A204.1 (cell line): ENCODE results near the gene FOXK1.
A peak's percentile ranks its signal among the peaks of the same experiment; 100 is the strongest.
"Not testable (repeated sequence)": the region's sequence is repeated elsewhere in the genome, so short reads cannot be mapped to it uniquely, and the experiment has no call there.

ENCODE experiments used
- FAIRE-seq: peaks from 2 replicates; lab custom pipeline; 2012; peaks lifted over from hg19 to GRCh38; lab: Jason Lieb, UNC

The FOXK1 gene

DNA sequence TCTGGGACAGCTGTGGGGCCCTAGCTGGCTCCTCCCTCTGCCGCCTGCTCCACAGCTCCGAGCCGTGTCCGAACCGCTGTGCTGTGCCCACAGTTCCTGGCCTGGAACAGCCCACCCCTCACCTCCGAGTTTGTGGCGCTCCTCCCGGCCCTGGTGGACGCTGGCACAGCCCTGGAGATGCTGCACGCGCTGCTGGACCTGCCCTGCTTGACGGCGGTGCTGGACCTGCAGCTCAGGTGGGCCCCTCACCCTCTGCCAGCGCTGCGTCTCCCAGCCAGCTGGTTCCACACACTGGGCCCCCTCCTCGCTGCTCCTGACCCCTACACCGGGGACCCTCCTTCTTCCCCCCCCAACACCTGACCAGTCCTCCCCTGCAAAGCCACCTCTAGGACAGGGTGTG is 105.4 kb downstream of the FOXK1 start:
- no peak for FAIRE-seq

DNA sequence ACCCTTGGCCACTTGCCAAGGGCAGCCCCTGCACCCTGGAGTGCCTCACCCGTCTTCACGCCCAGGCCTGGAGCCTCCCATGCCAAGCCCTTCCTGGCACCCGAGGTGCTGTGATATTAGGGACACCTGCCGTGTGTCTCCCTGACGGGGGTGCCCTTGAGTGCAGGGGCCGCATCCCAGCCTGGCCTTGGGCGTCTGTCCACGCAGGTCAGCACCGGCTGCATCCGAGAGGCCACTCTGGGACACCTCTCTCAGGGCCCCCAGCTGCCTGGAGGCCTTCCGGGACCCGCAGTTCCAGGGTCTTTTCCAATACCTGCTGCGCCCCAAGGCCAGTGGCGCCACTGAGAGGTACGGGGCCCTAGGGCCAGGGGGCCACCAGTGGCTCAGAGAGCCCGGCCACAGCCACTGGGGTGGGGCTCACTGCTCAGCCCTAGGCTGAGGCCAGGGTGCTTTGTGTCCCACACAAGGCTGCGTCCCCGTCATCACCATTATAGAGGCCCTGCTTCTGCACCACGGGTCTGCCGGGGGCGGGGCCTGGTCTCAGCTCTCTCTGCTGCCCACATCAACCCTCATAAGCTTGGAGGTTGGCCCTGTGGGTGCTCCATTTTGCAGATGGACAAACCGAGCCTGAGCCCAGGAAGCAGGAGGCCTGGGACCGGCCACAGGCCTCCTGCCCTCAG is 106.0 kb downstream of the FOXK1 start:
- no peak for FAIRE-seq

DNA sequence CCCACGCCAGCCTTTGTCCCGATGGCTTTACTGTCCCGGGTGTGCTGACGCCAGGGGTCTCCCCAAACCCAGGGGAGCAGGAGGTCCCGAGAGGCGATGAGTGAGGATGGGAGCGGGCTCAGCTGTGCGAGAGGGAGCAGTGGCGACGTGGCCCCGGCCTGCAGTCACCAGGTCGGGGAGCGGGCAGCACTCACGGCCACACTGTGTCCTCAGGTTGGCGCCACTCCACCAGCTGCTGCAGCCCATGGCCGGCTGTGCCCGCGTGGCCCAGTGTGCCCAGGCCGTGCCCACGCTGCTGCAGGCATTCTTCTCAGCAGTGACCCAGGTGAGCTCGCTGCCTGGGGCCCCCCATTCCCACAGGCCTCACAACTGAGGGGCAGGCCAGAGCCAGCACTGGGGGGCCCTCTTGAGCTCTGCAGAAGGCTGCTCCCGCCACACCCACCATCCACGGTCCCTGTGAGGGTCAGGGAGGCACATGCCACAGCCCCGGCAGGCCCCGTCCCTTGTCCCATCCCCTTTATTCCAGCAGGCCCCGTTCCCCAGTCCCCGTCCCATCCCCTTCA is 106.6 kb downstream of the FOXK1 start:
- no peak for FAIRE-seq

DNA sequence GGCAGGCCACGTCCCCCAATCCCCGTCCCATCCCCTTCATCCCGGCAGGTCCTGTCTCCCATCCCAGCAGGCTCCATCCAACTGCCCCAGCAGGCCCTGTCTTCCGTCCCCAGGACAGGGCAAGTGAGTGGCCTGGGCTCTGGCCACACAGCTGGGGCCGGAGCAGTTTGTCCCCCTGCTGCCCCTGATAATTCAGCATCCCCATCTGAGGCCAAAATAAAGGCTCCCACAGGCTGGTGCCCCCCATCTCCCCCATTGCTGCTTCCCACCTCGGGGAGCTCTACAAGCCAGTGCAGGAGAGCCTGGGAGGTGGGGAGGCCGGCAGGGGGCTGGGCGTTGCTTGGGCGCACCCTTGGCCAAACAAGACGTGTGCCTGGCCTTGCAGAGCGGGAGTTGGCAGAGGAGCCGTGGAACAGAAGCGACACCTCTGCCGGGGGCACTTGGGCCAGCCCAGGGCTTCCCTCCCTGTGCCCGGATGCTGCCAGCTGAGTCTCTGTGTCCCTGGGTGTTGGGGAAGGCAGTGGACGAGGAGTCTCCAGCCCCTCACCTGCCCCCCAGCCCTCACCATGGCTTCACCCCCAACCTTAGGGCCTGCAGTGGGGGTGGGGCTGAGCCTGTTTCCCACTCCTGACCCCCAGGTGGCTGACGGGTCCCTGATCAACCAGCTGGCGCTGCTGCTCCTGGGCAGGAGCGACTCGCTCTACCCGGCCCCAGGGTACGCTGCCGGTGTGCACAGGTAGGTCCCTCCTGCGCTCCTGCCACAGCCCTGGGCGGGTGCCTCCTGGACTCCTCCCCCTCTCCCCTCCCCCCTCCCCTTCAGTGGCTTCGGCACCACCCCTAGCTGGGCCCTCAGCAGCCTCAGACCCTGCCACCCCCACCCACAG is 107.3 kb downstream of the FOXK1 start:
- FAIRE-seq: no peak

DNA sequence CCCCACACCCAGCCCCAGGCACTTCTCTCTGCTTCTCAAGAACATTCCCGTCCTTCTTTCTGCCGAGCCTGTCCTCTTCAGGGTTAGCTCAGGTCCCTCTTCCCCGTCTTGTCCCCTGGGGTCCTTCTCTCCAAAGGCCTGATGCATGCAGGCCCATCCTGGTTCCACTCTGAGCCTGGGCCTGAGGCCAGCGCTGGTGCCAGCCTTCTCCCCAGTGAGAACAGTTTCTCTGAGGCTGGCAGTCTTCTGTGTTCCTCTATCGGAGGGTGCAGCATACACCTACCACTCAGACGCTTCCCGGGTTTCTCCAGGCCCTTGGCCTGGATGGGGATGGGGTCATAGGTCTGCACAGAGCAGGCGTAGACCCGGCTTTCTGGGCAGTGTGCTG is 108.0 kb downstream of the FOXK1 start:
- FAIRE-seq: no peak

DNA sequence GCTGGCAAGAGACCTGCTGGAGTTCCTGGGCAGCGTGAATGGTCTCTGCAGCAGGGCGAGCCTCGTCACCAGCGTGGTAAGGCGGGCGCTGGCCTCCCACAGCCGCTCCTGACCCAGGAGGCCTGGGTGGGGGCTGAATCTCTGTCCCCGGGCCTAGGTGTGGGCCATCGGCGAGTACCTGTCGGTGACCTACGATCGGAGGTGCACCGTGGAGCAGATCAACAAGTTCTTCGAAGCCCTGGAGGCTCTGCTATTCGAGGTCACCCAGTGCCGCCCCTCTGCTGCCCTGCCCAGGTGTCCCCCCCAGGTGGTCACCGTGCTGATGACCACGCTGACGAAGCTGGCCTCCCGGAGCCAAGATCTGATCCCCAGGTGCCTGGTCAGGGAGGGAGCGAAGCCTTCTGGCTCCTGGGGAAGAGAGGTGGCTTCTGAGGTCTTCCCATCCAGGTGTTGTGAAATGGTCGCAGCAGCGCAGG is 108.5 kb downstream of the FOXK1 start:
- no peak for FAIRE-seq

DNA sequence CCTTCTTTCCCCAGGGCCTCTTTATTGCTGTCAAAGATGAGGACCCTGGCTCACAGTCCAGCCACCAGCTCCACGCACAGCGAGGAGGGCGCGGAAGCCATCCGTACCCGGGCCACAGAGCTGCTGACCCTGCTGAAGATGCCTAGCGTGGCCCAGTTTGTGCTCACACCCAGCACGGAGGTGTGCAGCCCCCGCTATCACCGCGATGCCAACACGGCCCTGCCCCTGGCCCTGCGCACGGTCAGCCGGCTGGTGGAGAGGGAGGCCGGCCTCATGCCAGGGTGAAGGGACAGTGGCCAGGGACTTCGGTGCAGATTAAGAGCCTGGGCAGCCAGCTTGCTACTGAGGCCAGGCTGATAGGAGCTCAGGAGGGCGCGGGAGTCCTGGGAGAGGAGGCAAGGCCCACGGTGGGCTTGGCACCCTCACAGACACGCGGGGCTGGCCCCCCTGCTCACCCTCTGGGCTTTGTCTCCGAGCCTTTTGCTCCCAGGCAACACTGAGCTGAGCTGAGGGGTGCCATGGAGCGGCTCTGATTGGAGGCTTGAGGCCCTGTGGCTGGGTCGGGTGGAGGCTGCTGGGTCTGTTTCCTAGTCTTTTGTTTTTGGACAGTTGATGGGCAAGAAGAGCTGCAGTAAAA is 109.1 kb downstream of the FOXK1 start:
- FAIRE-seq: no peak

DNA sequence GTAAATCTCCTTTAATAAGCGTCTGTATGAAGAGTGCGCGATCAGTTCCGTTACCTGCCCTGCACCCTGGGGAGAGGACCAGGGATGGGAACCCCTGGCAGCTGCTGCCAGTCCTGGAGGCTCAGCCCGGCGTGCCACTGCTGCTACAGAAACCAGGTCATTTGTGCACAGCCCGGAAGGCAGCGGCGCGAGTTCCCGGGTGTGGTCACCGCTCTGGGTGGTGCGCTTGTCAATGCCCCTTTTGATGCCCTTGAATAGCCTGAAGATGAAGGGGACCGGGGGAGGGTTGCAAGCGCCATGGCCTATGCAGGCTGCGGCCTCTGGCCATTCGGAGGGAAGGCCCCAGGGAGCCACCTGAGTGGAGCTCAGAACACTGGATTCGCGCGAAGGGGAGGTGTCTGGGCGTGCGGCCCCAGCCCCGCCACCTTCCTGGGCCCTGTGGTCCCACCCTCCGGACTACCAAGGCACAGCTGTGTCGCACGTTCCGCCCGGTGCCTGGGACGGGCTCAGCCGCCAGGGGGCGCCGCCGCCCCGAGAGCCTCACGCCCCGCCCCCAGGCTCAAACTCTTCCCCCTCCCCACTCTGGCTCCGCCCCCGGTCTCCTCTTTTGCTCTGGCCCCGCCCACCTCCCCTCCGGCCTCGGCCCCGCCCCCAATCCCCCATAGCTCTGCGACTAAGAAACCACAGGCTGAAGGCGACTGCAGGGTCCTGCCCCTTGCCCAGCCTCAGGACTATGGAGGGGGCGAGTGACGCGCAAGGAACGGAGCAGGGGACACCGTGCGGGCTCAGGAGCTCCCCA is 109.8 kb downstream of the FOXK1 start:
- FAIRE-seq: no peak

DNA sequence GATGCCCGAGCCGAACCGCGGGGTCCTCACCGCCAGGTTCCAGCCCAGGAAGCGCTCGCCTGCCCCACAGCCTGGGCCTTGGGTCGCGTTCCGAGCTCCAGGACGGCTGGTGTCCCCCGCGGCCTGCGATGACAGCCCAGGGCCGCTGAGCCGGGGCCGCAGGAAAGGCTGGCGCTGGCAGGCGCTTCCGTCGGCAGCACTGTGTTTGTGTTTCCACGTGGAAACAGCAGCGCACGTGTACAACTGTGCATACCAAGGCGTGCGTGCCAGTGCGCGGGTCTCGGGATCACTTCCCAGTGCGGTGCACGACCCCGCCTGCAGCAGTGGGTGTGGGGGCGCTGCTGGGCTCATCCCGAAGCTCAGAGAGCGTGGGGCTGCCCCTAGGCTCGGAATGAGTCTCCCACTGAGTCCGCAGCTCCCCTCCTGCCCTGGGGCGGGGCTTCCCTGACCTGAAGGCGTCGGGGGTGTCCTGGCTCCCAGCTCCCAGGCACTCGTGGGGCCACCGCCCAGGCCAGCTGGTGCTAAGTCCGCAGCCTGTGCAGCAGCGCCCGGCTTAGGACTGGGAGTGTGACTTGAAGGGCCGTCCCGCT is 110.5 kb downstream of the FOXK1 start:
- no peak for FAIRE-seq

DNA sequence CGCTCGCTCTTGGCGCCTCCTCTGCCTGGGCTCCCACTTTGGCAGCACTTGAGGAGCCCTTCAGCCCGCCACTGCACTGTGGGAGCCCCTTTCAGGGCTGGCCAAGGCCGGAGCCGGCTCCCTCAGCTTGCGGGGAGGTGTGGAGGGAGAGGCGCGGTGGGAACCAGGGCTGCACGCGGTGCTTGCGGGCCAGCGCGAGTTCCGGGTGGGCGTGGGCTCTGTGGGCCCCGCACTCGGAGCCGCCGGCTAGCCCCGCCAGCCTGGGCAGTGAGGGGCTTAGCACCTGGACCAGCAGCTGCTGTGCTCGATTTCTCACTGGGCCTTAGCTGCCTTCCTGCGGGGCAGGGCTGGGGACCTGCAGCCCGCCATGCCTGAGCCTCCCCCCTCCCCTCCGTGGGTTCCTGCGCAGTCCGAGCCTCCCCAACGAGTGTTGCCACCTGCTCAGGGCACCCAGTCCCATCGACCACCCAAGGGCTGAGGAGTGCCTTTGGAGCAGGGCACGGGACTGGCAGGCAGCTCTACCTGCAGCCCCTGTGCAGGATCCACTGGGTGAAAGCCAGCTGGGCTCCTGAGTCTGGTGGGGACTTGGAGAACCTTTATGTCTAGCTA is 111.4 kb downstream of the FOXK1 start:
- not testable (repeated sequence) for FAIRE-seq

DNA sequence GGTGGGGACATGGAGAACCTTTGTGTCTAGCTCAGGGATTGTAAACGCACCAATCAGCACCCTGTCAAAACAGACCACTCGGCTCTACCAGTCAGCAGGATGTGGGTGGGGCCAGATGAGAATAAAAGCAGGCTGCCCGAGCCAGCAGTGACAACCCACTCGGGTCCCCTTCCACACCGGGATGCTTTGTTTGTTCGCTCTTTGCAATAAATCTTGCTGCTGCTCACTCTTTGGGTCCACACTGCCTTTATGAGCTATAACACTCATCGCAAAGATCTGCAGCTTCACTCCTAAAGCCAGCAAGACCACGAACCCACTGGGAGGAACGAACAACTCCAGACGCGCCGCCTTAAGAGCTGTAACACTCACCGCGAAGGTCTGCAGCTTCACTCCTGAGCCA is 112.1 kb downstream of the FOXK1 start:
- not testable (repeated sequence) for FAIRE-seq

DNA sequence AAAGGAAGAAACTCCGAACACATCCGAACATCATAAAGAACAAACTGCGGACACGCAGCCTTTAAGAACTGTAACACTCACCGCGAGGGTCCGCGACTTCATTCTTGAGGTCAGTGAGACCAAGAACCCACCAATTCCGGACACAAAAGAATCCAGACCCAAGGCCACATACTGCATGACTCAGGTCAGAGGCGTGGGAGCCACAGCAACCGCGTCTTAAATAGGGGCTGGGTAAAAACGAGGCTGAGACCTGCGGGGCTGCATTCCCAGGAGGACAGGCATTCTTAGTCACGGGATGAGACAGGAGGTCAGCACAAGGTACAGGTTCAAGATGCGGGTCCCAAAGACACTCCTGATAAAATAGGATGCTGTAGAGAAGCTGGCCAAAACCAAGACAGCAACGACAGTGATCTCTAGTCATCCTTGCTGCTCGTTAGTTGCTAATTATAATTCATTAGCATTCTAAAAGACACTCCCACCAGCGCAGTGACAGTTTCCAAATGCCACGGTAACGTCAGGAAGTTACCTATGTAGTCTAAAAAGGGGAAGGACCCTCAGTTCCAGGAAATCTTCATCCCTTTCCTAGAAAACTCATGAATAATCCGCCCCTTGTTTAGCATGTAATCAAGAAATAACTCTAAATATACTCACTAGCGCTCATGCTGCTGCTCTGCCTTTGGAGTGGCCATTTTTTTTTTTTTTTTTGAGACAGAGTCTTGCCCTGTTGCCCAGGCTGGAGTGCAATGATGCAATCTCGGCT is 112.7 kb downstream of the FOXK1 start:
- FAIRE-seq: no peak

DNA sequence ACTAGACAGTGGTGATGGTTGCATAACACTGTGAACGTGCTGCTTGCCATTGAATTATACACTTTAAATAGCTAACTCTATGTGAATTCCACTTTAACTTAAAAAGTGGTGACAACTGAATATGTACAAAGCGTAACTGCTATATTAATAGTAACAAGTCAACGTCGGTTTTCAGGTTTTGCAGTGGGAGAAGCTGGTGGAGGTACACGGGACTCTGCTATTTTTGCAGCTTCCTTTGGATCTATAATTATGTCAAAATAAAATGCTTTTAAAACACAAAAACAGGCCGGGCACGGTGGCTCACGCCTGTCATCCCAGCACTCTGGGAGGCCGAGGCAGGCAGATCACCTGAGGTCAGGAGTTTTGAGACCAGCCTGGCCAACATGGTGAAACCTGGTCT is 114.4 kb downstream of the FOXK1 start:
- no peak for FAIRE-seq

DNA sequence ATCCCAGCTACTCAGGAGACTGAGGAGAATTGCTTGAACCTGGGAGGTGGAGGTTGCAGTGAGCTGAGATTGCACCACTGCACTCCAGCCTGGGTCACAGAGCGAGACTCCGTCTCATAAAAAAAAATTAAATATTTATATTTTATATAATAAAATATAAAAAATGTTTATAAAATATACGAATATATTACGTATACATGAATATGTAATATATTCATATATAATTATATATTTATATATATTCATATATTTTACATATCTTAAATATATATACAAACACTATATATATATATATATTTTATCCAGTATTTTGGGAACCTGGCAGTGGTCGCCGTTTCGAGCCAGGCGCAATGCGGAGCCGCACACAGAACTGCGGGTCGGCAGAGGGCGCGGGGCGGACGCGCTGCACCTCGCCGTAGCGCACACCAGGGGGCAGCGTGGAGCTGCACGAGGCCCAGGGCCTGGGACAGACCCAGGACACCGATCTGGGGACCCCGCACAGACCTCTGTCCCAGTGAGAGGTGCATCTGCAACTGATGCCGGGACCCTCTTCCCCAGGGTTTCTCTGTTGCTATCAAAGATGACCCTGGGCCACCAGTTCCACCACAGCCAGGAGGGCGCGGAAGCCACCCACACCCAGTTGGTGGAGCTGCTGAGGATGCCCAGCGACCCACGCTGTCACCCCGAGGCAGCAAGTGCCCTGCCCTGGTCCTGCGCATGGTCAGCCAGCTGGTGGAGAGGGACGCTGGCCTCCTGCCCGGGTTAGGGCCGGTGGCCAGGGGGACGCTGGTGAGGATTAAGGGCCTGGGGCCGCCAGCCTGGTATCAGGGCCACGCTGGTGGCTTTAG is 116.0 kb downstream of the FOXK1 start:
- peak; percentile 60 for FAIRE-seq

DNA sequence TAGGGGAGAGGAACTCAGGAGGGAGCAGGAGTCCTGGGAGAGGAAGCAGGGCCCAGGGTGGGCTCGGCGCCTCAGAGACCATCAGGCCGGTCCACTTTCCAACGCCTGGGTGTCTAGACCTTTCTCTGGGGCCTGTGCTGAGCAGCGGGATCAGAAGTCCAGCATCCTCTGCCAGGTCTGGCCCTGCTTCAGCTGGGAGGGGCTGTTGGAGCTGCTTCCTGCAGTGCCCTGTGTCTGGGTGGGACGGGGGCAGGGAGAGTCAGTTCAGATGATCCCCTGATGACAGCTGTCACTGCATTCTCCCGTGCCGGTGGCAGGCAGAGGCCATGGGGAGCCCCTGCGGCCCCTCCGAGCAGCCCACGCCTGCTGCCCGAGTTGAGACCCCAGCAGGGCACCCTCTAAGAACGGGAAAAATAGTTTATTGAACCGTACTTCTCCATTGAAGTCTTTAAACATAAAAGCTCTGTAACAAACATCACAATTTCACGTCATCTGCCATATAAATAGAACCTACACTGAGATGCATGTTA is 116.7 kb downstream of the FOXK1 start:
- FAIRE-seq: no peak

DNA sequence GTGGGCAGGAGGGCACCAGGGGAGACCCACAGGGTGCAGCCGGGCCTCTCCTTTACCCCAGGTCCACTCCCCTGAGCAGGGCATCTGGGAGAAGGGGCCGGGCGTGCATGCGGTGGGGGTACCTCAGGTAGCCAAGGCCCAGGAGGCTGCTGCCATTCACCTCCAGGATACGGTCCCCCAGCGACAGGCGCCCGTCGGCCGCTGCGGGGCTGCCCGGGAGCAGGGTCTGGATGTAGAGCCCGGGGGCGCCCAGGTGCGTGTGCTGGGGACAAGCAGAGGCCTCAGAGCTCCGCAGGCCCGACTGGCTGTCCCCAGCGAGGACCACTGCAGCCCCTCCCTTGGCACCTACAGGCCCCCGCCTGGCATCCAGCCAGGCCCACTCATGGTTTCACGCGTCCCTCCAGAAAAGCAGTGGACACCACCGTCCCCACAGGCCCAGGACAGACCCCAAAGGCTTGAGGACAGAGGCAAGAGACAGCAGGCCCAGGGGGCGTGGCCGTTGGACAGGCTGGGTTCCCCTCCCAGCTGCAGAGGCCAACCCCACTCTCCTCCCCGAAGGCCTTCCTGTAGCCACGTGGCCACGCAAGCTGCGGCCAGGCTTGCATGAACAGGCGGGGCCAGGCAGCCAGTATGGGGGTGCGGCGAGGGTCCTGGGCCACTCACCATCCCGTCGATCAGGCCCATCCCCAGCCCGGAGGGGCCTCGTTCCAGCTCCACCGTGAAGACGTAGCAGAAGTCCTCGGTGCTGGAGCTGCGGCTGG is 117.6 kb downstream of the FOXK1 start:
- FAIRE-seq: no peak

DNA sequence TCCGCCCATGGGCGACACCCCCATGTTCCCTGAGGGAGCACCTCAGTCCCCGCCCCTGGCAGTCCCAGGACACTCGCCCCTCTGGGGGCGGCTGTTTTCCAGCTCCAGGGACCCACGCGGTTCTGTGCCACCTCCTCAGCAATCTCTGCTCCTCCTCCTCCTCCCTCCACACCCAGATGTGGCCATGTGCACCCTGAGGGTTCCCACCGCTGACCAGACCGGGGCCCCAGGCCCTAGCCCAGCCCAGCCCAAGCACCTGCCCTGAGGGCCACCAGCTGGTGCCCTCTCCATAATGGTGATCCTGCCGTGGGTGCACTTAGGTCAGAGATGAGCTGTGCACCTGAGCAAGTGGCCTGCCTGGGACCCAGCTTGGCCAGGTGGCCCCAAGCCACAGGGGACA is 118.4 kb downstream of the FOXK1 start:
- FAIRE-seq: no peak
